Stimulated activated CD4-positive, alpha-beta T cell treated with anti-CD3 and anti-CD28 coated beads, TNF-alpha, amount 100 ng/mL, for 24 hours (primary cell): ENCODE measurements around the gene SLC22A9.
"Not testable (repeated sequence)": the region's sequence is repeated elsewhere in the genome, so short reads cannot be mapped to it uniquely, and the experiment has no call there.

Experiments
- DNase-seq, 3 experiments: peaks; one replicate each; pipeline ENCODE4 v3.0.0-alpha.2; 2020; ENCODE audit warnings: low read depth in 3 of 3

Gene SLC22A9

DNA sequence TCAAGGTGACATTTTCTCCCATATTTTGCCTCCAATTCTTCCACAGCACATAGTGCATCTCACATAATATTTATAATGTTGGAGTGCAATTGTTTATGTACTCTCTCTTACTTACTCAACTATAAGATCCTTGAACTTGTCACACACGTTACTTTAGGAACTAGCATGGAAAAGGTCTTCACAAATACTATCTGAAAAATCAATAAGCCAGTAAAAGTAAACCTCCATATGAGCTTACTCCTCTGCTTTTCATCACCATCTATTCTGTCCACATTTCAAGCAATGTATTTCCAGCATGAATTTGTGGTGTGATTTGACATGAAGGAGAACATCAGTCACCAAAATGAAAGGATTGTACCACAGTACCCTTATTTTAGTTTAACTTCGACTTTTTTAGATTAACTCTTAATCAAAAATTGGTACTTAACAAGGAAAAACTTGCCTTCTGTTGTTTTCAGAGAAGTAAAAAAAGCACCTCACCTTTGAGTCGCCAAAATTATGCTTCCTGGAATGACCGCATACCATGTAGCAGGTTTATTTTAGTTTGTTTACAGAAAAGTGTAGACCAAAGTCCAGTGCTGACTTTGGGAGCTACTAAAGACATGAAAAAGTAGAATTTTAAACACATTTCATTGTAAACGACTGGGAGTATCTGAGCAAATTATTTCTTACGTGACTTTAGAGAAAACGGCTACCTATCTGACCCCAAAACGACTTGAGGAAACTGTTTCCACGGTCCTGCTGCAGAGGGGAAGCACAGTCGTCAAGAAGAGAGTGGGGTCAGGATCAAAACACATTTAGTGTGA, at the start of gene SLC22A9:
Gene SLC22A9 (plus strand): TSS at position 621 of the 806 bp plus-strand sequence. CDS start 272 bp downstream, outside the sequence.
- DNase-seq = no peak

DNA sequence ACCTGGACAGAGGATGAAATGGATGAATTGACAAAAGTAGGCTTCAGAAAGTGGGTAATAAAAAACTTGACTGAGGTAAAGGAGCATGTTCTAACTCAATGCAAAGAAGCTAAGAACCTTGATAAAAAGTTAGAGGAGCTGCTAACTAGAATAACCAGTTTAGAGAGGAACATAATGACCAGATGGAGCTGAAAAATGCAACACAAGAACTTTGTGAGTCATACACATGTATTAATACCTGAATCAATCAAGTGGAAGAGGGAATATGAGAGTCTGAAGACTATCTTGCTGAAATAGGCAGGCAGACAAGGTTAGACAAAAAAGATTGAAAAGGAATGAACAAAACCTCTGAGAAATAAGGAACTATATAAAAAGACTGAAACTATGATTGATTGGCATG, 47.9 kb upstream of the SLC22A9 start:
- DNase-seq = no peak

DNA sequence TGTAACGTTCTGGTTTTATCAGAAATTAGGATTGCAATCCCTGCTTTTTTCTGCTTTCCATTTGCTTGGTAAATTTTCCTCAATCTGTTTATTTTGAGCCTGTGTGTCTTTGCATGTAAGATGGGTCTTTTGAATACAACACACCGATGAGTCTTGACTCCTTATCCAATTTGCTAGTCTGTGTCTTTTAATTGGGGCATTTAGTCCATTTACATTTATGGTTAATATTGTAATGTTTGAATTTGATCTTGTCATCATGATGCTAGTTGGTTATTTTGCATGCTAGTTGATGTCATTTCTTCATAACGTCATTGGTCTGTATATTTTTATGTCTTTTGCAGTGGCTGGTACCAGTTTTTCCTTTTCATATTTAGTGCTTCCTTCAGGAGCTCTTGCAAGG, 34.5 kb upstream of the SLC22A9 start:
- DNase-seq = not testable (repeated sequence)

DNA sequence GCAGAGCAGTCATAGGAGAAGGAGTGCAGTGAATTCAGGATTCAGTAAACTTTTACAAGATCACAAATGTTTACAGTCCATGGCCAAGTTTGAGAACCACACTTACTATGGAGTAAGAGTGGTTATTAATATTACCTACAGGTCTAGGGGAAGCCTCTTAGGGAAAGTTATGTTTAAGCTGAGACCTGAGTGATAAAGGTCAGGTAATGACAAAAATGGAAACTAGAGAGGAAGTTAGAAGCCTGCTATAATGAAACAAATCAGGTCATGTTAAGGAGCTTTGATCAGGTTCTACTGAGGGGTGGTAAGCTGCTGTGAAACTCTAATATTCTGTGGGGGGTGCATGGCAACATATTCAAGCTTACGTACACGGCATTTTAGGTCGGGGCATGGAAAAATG, 32.5 kb upstream of the SLC22A9 start:
- DNase-seq = no peak

DNA sequence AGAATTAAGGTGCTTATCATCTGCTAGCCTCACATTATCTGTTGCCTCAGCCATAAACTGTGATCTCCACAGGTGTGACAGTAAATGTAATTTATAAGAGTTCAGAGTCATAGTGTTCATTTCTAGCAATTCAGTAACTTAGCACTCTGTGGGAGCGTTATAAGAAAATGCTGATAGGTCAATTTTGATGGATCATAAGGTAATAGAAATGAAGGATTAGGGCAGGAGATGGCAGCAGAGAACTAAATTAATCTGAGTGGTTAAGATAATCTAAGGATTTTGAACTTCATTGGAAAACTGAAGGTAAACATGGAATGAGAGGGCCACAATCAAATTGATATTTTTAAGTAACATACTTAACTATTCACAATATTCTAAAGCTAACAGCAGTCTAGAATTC, 26.5 kb upstream of the SLC22A9 start:
- no peak for DNase-seq

DNA sequence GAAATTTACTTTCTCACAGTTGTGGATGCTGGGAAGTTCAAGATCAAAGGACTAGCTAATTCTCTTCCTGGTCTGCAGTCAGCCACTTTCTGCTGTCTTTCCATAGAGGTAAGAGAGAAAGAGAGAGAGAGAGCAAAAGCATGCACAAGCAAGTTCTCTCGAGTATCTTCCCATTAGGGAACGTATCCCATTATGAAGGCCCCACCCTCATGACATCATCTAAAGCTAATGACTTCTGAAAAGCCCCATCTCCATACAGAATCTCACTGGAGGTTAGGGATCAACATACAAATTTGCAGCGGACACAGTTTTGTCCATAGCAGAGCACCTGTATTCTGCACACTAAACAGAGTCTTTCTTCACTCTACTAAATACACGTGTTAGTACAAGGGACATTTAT, 17.4 kb upstream of the SLC22A9 start:
- DNase-seq = no peak

DNA sequence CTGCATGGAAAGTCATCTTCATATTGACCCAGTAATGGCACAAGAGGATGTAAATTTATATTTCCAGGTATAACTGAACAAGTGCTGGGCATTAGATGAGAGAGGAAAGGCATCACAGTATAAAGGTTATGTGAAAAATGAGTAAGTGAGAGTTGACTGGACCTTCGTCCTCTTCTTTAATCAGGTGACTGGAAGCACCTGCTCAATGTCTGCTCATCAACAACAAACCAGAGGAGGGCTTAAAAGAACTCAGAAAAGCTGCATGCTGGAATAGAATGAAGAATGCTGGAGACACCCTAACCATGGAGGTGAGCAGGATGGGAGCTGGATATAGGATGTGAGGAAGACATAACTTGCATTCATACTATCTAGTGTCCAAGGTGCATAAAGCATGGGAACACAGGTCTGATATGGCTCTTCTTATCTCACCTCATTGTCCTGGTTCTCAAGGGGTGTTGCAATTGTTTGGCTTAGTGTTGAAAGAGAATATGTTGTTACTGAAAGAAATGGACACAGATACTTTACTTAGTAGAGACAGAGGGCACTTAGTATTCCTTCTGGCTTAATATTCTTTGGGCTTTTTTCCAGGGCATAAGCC, 7.3 kb upstream of the SLC22A9 start:
- no peak for DNase-seq

DNA sequence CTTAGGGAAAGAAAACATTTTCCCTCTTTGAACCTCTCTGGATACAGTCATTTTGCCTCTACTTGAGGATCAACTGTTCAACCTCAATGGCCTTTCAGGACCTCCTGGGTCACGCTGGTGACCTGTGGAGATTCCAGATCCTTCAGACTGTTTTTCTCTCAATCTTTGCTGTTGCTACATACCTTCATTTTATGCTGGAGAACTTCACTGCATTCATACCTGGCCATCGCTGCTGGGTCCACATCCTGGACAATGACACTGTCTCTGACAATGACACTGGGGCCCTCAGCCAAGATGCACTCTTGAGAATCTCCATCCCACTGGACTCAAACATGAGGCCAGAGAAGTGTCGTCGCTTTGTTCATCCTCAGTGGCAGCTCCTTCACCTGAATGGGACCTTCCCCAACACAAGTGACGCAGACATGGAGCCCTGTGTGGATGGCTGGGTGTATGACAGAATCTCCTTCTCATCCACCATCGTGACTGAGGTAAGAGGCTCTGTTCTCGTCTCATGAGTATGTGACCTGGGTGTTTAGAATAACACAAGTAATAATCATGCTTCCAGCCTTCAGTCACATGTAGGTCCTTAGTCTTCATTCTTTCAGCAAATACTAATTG, 495 bp downstream of the SLC22A9 start:
- DNase-seq = no peak

DNA sequence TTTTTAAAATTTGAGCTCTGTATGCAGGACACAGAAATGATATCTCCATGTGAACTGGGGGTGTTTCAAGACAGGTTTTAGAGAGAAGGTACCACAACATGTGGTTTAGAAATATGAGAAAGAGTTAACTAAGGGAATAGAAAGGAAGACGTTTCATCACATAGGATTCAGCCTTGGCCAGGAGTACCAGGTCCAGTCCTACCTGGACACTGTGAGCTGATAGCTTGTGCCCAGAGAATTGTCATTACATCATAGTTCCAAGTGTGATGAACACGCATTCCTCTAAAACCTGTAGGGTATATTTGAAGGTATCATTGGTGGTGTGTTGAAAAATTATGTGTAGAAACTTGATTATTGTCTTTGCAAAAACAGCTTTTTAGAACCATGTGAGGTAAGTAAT, 1.8 kb downstream of the SLC22A9 start:
- no peak for DNase-seq

DNA sequence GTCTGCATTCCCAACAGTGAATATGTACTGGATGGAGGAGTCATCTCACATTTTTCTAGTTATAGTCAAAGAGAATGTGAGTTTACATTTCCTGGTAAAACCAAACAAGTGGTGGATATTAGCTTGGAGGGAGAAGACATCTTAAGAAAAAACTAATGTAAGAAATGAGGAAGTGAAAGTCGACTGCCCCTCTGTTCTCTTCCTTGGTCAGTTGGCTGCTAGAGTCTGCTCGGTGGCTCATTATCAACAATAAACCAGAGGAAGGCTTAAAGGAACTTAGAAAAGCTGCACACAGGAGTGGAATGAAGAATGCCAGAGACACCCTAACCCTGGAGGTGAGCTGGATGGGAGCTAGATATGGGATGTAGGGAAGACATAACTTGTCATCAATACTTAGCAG, 5.8 kb downstream of the SLC22A9 start:
- no peak for DNase-seq

DNA sequence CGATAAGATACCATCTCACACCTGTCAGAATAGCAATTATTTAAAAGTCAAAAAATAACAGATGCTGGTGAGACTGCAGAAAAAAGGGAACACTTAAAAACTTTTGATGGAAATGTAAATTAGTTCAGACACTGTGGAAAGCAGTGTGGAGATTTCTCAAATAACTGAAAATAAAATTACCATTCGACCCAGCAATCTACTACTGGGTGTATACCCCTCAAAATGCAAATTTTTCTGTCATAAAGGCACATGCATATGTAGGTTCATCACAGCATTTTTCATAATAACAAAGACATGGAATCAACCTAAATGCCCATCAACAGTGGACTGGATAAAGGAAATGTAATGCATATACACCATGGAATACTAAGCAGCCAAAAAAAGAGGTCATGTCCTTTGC, 10.5 kb downstream of the SLC22A9 start:
- DNase-seq = no peak

DNA sequence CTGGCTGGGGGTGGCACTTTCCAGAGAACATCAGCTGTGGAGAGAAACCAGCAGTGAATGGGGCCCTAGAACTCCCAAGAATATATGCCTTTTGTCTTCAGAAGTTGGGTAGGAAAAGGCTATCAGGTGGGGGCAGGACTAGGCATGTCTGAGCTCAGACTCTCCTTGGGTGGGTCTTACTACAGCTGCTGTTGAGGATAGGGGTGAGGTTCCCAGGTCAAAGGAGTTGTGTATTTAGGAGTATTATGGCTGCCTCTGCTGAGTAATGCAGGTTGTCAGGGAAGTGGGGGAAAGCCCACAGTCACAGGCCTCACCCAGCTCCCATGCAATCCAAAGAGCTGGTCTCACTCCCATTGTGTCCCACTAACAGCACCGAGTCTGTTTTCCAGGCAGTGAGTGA, 26.1 kb downstream of the SLC22A9 start:
- DNase-seq = no peak

DNA sequence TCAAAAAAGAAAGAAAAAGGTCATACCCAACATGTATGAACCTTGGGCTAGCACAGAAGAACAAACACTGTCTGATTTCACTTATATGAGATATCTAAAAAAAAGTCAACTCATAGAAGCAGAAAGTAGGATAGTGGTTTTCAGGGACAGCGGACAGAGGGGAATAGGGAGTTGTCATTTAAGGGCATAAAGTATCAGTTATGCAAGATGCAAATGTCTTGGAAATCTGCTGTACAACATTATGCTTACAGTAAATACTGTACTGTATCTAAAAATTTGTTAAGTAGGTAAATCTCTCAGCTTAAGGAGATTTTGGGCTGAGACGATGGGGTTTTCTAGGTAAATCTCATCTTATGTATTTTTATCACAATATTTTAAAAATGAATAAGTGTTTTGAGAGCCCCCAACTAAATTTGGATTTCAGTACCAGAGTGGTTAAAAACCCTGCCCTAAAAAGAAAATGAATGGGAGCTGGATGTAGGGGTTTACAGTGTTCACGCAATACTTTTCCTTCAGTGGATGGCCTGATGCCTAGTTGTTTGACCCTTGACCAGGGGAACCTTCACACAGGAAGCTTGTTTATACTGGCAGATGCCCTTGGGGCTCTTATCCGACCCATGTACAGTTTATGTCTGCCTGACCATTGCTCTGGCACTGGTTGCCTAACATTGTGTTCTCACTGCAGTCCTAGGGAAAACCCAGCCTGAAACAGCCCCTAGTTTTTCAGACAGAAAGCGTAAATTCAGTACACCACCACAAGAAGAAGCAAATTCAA, 34.8 kb downstream of the SLC22A9 start:
- DNase-seq = no peak

DNA sequence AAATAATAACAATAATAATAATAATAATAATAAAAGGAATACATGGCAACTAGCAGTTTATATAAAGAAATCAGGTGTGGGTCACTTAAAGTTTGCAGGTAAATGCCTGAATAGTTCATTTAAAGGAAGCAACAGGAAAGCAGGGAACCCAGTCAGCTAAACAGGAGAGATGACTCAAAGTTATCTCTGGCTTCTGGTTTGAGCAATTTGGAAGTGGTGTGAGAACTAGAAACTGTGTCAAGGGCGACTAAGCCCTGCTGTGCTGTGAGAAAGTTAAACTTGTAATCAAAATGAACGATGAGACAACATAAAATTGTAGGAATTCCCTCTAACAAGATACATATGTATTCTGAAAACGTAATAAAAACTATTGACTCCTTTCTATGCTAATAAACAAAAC, 35.5 kb downstream of the SLC22A9 start:
- no peak for DNase-seq

DNA sequence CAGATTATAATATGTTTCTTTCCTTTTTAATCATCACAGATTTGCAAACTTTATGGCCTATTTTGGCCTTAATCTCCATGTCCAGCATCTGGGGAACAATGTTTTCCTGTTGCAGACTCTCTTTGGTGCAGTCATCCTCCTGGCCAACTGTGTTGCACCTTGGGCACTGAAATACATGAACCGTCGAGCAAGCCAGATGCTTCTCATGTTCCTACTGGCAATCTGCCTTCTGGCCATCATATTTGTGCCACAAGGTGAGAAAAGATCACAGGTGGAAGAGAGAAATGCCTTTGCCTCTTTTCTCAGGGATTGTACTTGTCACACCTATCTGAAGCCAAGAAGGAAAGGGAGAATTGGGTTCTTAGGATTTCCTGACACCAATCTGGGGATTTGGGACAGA, 36.9 kb downstream of the SLC22A9 start:
- DNase-seq = no peak

DNA sequence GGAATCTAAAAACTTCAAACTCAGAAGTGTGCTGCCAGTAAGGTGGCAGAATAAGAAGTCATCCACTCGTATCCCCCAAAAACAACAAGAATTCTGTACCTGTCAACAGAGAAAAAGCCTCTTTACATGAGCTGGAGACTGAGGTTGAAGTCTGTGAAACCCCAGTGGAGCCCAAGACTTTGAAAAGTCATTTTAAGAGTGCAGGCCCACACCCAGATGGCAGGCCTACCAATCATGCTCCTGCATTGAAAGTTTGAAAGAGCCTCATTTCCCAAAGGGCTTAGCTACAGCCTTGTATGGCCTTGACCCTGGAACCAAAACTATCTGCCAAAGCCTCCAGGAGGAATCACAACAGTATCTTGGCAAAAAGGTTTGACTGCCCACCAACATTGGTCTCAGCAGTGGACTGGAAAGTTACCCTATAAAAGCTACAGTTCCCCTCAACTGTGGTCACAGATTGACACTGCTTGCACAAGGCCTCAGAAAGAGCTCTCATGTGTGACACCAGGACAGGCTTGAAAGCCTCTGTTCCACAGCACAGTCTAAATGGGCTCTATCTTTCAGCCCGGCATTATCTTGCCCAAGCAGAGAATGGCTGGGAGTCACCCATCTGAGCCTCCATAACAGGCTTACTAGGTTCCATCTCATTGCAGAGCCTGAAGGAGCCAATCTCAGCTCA, 47.7 kb downstream of the SLC22A9 start:
- no peak for DNase-seq

DNA sequence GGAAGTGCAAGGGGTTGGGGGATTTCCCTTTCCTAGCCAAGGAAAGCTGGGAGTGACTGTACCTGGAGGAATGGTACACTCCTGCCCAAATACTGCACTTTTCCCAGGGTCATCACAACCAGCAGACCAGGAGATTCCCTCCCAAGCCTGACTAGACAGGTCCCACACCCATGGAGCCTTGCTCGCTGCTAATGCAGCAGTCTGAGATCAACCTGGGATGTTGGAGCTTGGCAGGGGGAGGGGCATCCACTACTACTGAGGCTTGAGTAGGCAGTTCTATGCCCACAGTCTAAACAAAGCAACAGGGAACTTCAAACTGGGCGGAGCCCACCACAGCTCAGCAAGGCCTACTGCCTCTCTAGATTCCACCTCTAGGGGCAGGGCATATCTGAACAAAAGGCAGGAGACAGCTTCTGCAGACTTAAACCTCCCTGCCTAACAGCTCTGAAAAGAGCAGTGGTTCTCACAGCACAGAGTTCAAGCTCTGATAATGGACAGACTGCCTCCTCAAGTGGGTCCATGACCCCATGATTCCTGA, 58.5 kb downstream of the SLC22A9 start:
- DNase-seq = no peak

DNA sequence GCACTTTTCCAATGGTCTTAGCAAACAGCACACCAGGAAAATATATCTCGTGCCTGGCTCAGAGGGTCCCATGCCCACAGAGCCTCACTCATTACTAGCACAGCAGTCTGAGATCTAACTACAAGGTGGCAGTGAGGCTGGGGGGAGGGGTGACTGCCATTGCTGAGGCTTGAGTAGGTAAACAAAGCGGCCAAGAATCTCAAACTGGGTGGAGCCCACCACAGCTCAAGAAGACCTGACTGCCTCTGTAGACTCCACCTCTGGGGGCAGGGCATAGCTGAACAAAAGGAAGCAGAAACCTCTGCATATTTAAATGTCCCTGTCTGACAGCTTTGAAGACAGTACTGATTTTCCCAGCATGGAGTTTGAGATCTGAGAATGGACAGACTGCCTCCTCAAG, 61.1 kb downstream of the SLC22A9 start:
- not testable (repeated sequence) for DNase-seq

DNA sequence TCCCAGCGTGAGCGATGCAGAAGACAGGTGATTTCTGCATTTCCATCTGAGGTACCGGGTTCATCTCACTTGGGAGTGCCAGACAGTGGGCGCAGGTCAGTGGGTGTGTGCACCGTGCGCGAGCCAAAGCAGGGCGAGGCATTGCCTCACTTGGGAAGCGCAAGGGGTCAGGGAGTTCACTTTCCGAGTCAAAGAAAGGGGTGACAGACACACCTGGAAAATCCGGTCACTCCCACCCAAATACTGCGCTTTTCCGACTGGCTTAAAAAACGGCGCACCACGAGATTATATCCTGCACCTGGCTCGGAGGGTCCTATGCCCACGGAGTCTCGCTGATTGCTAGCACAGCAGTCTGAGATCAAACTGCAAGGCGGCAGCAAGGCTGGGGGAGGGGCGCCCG, 65.8 kb downstream of the SLC22A9 start:
- not testable (repeated sequence) for DNase-seq

DNA sequence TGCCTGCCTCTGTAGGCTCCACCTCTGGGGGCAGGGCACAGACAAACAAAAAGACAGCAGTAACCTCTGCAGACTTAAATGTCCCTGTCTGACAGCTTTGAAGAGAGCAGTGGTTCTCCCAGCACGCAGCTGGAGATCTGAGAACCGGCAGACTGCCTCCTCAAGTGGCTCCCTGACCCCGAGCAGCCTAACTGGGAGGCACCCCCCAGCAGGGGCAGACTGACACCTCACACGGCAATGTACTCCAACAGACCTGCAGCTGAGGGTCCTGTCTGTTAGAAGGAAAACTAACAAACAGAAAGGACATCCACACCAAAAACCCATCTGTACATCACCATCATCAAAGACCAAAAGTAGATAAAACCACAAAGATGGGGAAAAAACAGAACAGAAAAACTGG, 66.2 kb downstream of the SLC22A9 start:
- DNase-seq = not testable (repeated sequence)

DNA sequence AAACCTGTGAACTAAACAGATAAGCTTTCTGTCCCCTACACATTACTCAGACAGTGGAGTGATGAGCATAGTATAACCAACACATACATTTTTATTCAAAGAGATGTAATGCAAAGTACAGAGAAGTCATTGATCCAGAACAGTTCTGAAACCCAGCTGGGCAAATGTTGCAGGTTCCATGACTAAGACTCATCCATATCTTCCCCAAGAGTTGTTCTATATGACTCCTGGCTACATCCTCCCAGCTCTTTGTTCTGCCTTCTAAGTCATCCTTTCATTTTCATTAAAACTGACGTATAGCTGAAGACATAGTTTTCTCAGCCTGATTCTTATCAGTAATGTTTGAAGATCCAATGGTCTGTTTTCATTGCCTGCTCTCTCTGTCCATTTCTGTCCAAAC, 74.1 kb downstream of the SLC22A9 start:
- peak in 1 of 3 experiments; percentile 1 for DNase-seq
